Kidney (tissue), 14 donors: ENCODE measurements around the gene RPLP2. TPM values are rescaled to one million over a fixed set of nuclear protein-coding genes. Genes with fewer than 3 reads are reported as not detected.

Source experiments
- DNase-seq, 5 donors: peaks; one replicate each; pipeline ENCODE4 v3.0.0-alpha.2; 2013 to 2020
- FAIRE-seq: peaks from 2 replicates; lab custom pipeline; 2012; peaks lifted over from hg19 to GRCh38; lab: Jason Lieb, UNC
- H3K27ac ChIP-seq, 2 donors: one replicate each; pipeline ENCODE4 v1.7.0; 2013; ENCODE audit warnings: low read depth in 2 of 2, low read length in 2 of 2, inconsistent platforms in 1 of 2
- H3K27me3 ChIP-seq: one replicate; pipeline ENCODE4 v1.7.1; 2013; ENCODE audit warnings: low read length, inconsistent platforms; ENCODE audit not compliant: control insufficient read depth, insufficient read depth
- H3K36me3 ChIP-seq, 3 donors: one replicate each; pipeline versions ENCODE4 v1.7.0 to v1.7.1; 2013; ENCODE audit warnings: low read length in 3 of 3, control low read depth in 1 of 3, inconsistent platforms in 1 of 3; ENCODE audit not compliant: insufficient read depth in 3 of 3, control insufficient read depth in 2 of 3
- H3K4me1 ChIP-seq, 3 donors: one replicate each; pipeline versions ENCODE4 v1.7.0 to v1.7.1; 2013; ENCODE audit warnings: low read length in 3 of 3, inconsistent platforms in 1 of 3, low read depth in 1 of 3; ENCODE audit not compliant: control insufficient read depth in 2 of 3, insufficient read depth in 2 of 3
- H3K4me3 ChIP-seq, 3 donors: one replicate each; pipeline versions ENCODE4 v1.7.0 to v1.8.1; 2013; ENCODE audit warnings: low read length in 3 of 3, control low read depth in 1 of 3, inconsistent platforms in 1 of 3
- H3K9ac ChIP-seq, 3 donors: one replicate each; pipeline versions ENCODE4 v1.7.0 to v1.7.1; 2013; ENCODE audit warnings: low read length in 3 of 3, control low read depth in 1 of 3, inconsistent platforms in 1 of 3
- H3K9me3 ChIP-seq, 3 donors: one replicate each; pipeline versions ENCODE4 v1.7.0 to v1.7.1; 2013; ENCODE audit warnings: low read length in 3 of 3, control low read depth in 1 of 3, inconsistent platforms in 1 of 3; ENCODE audit not compliant: control insufficient read depth in 2 of 3, insufficient read depth in 1 of 3
- intact Hi-C: fragments of 100-400 bp; cut with DNase I; formaldehyde crosslinking; loops from one replicate; pipeline ENCODE4 v1.11.1; 2022
- polyA plus RNA-seq: library from polyadenylated mRNA; stranded (reverse); fragments of 350-450 nt; fragmentation: Illumina TruSeq; extraction: RNeasy Lipid Tissue Mini Kit (QIAGEN cat#74804); gene quantifications from one replicate; pipeline ENCODE4 v1.2.3, GENCODE V29; 2014; ENCODE audit warnings: low read depth, low replicate concordance; ENCODE audit not compliant: insufficient read depth
- total RNA-seq: library from RNA; stranded (reverse); fragmentation: NEBNext Ultra II Directional; extraction: Animal tissue kit (Norgen Biotek cat#: 25700); gene quantifications from one replicate; pipeline ENCODE4 v1.2.1, GENCODE V29; 2021
- TF ChIP-seq, protein P1 (sequence below): IDR thresholded peaks from 3 replicates; pipeline ENCODE4 v1.5.1; 2012; ENCODE audit warnings: mild to moderate bottlenecking, moderate library complexity, borderline replicate concordance; ENCODE audit not compliant: insufficient read depth; ENCODE audit errors: extremely low read depth
- donor health status: control.
- donor health status: control.
- donor health status: control.
- donor health status: control.
- donor health status: control.
- donor health status: DM: yes; HTN: yes; CAD: no.
- donor health status: Normal renal cell carcinoma (clear cell type).

Gene RPLP2
- total and polyA plus RNA-seq, 2 donors from 2014 or later: 1,544 to 1,997 TPM

DNA sequence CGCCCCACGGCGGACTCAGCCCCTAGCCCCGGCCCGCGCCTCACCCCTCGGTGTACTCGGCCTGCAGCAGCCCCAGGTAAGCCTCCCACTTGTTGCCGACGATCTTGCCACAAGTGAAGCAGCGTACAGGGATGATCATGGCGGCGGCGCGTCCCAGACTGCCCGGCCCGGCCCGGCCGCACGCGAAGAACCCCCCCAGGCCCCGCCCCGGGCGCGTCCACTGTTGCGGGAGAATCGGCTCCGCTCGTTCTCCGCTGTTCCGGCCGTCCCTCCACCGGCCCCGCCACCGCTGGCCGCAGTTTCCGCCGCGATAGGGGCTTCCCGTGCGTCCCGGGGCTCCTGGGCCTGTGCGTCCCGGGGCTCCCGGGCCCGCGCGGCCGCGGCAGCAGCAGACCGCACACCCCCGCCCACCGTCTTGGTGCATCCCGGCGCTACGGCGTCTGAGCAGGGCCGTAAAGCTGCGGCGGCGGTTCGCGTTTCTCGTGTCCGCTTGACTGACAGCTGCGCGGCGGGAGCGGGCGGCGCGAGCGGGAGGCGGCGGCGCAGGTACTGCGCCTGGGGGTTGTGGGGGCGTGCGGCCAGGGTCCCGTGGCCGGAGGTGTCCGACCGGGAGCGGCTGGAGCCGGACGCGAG, 32.7 kb downstream of the RPLP2 start, which contains the start of the genes POLR2L and TSPAN4:
Gene POLR2L, minus strand, starts transcription at position 160 of the 633 bp plus-strand sequence. Its CDS starts 21 bp downstream, at position 139.
Gene TSPAN4, plus strand, starts transcription at position 483 of the 633 bp plus-strand sequence. CDS start 7,453 bp downstream, outside the sequence.
- peaks cover 0 to 26% (median 3%) of the 10 kb centered on the region in 3 donors for H3K36me3 ChIP-seq
- no peak for FAIRE-seq
- H3K9ac ChIP-seq: peak within 1 kb of the TSS; percentile 58 to 81 (median 59)
- peak within 1 kb of the TSS; percentile 75 to 87 (median 80) for H3K4me3 ChIP-seq
- H3K4me1 ChIP-seq: peaks cover 0 to 35% (median 15%) of the 10 kb centered on the region in 3 donors
- H3K27ac ChIP-seq: peak within 1 kb of the TSS; percentile 92 to 93
- no peaks in the 10 kb centered on the region for H3K27me3 ChIP-seq
- TF ChIP-seq, protein P1, sequence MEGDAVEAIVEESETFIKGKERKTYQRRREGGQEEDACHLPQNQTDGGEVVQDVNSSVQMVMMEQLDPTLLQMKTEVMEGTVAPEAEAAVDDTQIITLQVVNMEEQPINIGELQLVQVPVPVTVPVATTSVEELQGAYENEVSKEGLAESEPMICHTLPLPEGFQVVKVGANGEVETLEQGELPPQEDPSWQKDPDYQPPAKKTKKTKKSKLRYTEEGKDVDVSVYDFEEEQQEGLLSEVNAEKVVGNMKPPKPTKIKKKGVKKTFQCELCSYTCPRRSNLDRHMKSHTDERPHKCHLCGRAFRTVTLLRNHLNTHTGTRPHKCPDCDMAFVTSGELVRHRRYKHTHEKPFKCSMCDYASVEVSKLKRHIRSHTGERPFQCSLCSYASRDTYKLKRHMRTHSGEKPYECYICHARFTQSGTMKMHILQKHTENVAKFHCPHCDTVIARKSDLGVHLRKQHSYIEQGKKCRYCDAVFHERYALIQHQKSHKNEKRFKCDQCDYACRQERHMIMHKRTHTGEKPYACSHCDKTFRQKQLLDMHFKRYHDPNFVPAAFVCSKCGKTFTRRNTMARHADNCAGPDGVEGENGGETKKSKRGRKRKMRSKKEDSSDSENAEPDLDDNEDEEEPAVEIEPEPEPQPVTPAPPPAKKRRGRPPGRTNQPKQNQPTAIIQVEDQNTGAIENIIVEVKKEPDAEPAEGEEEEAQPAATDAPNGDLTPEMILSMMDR: no peak
- intact Hi-C loops: no loop called here
- peak; percentile 89 to 97 (median 93) for DNase-seq
- H3K9me3 ChIP-seq: no peaks in the 10 kb centered on the region

DNA sequence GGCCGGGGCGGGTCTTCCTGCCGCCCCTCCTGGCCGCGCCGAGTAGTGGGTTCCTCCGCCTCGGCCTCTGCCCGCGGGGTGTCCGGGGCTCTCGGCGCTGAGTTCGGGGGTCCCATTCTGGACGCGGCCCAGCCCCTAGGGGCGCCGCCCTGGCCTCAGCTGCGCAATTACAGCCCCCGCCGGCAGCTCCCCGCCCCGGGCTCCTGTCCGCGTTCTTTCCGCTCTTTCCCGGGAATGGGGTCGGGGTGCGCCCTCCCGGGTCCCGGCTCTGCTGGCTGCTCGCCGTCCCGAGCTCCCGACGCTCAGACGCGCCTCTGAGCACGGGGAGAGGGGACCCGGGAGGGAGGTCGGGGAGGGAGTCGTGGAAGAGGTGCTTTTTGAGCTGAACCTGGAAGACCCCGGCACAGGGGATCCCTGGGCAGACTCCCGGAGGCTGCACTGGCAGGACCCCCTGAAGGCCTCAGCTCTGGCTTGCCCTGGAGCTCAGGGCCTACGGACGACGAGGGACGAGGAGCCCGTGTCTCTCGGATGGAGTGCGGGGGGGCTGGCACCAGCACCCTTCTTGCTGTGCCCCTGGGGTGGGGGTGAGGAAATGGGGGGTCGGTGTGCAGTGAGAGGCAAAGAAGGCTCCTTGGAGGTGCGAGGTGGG, 33.4 kb downstream of the RPLP2 start:
- peak overlapping the region in 2 of 3 donors; percentile 47 to 80 for H3K4me3 ChIP-seq
- TF ChIP-seq, protein P1: peak; percentile 9
- no peaks in the 10 kb centered on the region for H3K27me3 ChIP-seq
- H3K9ac ChIP-seq: peak overlapping the region in 2 of 3 donors; percentile 58 to 75
- intact Hi-C loops: no loop called here
- no peaks in the 10 kb centered on the region for H3K9me3 ChIP-seq
- H3K4me1 ChIP-seq: peaks cover 0 to 35% (median 15%) of the 10 kb centered on the region in 3 donors
- H3K36me3 ChIP-seq: peaks cover 0 to 20% (median 3%) of the 10 kb centered on the region in 3 donors
- H3K27ac ChIP-seq: peak overlapping the region; percentile 92 to 93
- peak in 1 of 5 donors; percentile 82 for DNase-seq
- no peak for FAIRE-seq

DNA sequence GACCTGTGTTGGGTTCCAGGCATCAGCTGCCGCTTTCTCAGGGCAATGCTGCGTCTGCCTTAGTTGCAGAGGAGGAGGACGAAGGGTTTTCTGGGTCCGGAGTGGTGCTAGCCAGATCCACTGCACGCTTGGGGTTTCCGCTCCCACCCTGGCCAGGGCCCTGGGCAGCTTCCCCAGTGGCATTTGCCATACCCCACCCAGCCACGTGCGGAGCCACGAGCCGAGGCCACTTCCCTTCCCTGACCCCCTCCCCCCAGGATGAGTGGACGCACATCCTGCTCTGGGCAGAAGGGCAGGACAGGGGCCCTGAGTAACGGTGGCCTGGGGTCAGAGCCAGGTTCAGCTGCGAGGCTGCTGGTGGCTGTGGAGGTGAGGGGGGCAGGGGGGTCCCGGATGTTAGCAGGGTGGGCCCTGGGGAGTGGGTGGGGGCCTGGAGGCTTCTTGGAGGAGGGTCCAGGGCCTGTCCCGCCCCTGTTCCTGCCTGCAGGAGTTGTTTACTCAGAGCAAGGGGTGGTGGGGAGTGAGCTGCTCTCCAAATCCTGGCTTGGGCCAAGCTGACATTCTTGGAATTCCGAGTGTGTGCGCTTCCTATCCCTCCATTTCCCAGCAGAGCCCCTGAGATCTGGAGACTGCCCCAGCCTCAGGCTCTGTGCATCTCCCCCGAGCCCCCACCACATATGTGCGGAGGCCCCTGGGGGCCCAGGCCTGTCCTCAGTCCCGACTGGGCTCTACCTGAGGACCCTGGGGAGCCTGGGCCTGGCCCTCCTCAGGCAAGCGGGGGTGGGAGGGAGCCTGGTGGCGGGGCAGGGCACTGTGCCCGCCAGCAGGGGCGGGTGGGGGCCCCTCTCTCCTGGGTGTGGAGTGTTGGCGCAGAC, 34.3 kb downstream of the RPLP2 start:
- no peaks in the 10 kb centered on the region for H3K27me3 ChIP-seq
- FAIRE-seq: no peak
- peak; percentile 85 to 98 (median 87) for DNase-seq
- peaks cover 0 to 13% (median 3%) of the 10 kb centered on the region in 3 donors for H3K36me3 ChIP-seq
- intact Hi-C loops: no loop called here
- H3K9me3 ChIP-seq: no peaks in the 10 kb centered on the region
- H3K4me1 ChIP-seq: peaks cover 0 to 36% (median 15%) of the 10 kb centered on the region in 3 donors
- peak overlapping the region; percentile 92 to 93 for H3K27ac ChIP-seq
- peak overlapping the region in 2 of 3 donors; percentile 47 to 80 for H3K4me3 ChIP-seq
- TF ChIP-seq, protein P1: no peak
- peak overlapping the region in 1 of 3 donors; percentile 75 for H3K9ac ChIP-seq
